HG03460 (cell line): ENCODE results near the gene GAS7.

Source experiments
- ATAC-seq: cut with Tn5 transposase; IDR thresholded peaks from one replicate; pipeline ENCODE4 v1.9.1; 2021; ENCODE audit not compliant: unreplicated experiment

GAS7 gene

GRCh38 chr17:10201680-10202079 lies 3.3 kb upstream of the GAS7 start:
- no peak for ATAC-seq

- ATAC-seq: no peak
Observed at GRCh38 chr17:10200645-10201044, 2.2 kb upstream of the GAS7 start.

- ATAC-seq: no peak
Observed at GRCh38 chr17:10200016-10200415, 1.6 kb upstream of the GAS7 start.

- ATAC-seq: no peak
Observed at GRCh38 chr17:10197721-10198508, 491 bp downstream of the GAS7 start.

GRCh38 chr17:10197362-10197720 lies 1.1 kb downstream of the GAS7 start:
- ATAC-seq: no peak

- no peak for ATAC-seq
Observed at GRCh38 chr17:10196941-10197340, 1.5 kb downstream of the GAS7 start.

GRCh38 chr17:10196384-10196895 lies 2.0 kb downstream of the GAS7 start:
- no peak for ATAC-seq

GRCh38 chr17:10195090-10195805 lies 3.2 kb downstream of the GAS7 start:
- ATAC-seq: no peak

GRCh38 chr17:10193632-10194031 lies 4.8 kb downstream of the GAS7 start:
- no peak for ATAC-seq

GRCh38 chr17:10192972-10193371 lies 5.4 kb downstream of the GAS7 start:
- ATAC-seq: no peak

- ATAC-seq: no peak
Observed at GRCh38 chr17:10192461-10192860, 5.9 kb downstream of the GAS7 start.

- ATAC-seq: no peak
Observed at GRCh38 chr17:10187456-10187855, 10.9 kb downstream of the GAS7 start.

- ATAC-seq: no peak
Observed at GRCh38 chr17:10186771-10187410, 11.5 kb downstream of the GAS7 start.

- ATAC-seq: no peak
Observed at GRCh38 chr17:10183931-10184930, 14.2 kb downstream of the GAS7 start.

GRCh38 chr17:10182785-10183184 lies 15.6 kb downstream of the GAS7 start:
- ATAC-seq: no peak

GRCh38 chr17:10178506-10178991 lies 19.9 kb downstream of the GAS7 start:
- ATAC-seq: no peak

GRCh38 chr17:10177913-10178505 lies 20.4 kb downstream of the GAS7 start:
- ATAC-seq: no peak

- no peak for ATAC-seq
Observed at GRCh38 chr17:10177131-10177912, 21.1 kb downstream of the GAS7 start.

- ATAC-seq: no peak
Observed at GRCh38 chr17:10173913-10174312, 24.5 kb downstream of the GAS7 start.
